PFSK-1 (cell line): Measurements from ENCODE around the gene ECHS1.

Source experiments
- POLR2AphosphoS5 ChIP-seq: IDR thresholded peaks from 2 replicates; pipeline ENCODE4 v1.6.1; 2012; ENCODE audit warnings: low read depth, mild to moderate bottlenecking, control low read depth, low read length, moderate library complexity
- SIN3A ChIP-seq: IDR thresholded peaks from 2 replicates; pipeline ENCODE4 v1.6.1; 2012; ENCODE audit warnings: mild to moderate bottlenecking, low read length, moderate library complexity, borderline replicate concordance; ENCODE audit not compliant: insufficient read depth
- TAF1 ChIP-seq: IDR thresholded peaks from 2 replicates; pipeline ENCODE4 v1.6.1; 2012; ENCODE audit warnings: low read length, control low read depth, borderline replicate concordance; ENCODE audit not compliant: insufficient read depth
- TF ChIP-seq, protein P1 (sequence below), 2 experiments: IDR thresholded peaks; 2 replicates each; pipeline versions ENCODE4 v1.6.1 to v1.8.0; 2011 to 2012; ENCODE audit warnings: low read depth in 2 of 2, low read length in 2 of 2, control low read depth in 1 of 2, inconsistent platforms in 1 of 2, mild to moderate bottlenecking in 1 of 2, moderate library complexity in 1 of 2; ENCODE audit not compliant: insufficient read depth in 1 of 2

DNA sequence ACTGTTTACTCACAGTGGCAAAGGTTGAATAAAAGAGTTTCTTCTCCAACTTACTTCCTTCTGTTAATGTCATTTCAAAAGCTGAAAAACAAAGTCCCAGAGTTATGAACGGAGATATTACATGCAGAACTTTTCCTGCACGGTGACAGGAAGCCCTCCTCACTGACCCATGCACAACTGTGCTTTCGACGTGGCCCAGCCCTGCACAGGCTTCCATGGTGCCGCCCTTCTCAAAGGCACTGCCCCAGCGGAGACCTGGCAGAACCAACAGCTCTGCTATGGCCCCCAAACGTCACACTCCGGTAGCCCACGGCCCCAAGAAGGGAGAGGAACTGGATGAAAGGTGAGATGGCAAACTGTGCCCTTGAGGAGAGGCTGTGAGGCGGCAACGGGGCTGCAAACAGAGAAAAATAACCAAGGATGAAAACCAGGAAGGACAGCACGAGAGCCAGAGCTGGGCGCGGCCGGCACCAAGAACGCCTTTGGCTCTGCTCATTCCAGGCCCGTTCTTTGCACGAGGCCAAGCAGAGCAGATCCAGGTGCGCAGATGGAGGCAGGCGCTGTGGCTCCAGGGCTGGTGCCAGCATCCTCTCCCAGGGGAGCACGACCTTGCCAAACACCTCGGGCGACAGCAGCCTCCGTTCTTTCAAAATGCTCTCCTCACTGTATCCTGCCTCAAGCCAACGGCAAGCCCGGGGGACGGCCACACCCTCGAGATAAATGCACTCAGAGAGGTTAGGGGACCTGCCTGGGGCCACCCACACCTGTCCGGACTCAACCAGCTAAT is 8.3 kb downstream of the ECHS1 start:
- TF ChIP-seq SIN3A (no peak), TAF1 (no peak), POLR2AphosphoS5 (no peak)
- TF ChIP-seq, protein P1, sequence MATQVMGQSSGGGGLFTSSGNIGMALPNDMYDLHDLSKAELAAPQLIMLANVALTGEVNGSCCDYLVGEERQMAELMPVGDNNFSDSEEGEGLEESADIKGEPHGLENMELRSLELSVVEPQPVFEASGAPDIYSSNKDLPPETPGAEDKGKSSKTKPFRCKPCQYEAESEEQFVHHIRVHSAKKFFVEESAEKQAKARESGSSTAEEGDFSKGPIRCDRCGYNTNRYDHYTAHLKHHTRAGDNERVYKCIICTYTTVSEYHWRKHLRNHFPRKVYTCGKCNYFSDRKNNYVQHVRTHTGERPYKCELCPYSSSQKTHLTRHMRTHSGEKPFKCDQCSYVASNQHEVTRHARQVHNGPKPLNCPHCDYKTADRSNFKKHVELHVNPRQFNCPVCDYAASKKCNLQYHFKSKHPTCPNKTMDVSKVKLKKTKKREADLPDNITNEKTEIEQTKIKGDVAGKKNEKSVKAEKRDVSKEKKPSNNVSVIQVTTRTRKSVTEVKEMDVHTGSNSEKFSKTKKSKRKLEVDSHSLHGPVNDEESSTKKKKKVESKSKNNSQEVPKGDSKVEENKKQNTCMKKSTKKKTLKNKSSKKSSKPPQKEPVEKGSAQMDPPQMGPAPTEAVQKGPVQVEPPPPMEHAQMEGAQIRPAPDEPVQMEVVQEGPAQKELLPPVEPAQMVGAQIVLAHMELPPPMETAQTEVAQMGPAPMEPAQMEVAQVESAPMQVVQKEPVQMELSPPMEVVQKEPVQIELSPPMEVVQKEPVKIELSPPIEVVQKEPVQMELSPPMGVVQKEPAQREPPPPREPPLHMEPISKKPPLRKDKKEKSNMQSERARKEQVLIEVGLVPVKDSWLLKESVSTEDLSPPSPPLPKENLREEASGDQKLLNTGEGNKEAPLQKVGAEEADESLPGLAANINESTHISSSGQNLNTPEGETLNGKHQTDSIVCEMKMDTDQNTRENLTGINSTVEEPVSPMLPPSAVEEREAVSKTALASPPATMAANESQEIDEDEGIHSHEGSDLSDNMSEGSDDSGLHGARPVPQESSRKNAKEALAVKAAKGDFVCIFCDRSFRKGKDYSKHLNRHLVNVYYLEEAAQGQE (IDR thresholded peaks at IDR 0.05; ENCODE audit: insufficient read depth in 1 of 2, low read depth in 2 of 2, low read length in 2 of 2), result no peak
